ENCODE data around the gene WIPF2. TPM values are rescaled to one million over a fixed set of nuclear protein-coding genes. Genes with fewer than 3 reads are reported as not detected.

WIPF2 gene
- total RNA-seq, 2 experiments from 2014 or later: 18.9 to 20.4 TPM

DNA sequence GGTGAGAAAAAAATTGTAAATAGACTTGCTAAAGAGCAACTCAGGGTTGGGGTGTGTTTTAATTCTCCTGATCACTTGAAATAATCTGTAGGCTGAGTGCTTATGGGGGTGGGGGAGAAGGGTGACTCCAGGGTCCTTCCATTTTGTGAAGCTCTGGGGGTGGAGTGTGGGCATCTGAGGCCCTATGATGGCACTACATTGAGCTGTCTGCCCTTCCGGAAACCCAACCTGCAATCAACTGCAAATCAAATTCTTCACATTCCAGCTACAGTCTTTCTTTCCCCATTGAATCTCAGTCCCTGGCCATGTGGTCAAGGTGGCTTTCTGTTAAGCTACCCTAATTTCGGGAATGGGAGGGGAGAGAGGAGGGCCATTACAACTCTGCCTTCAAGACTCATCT is 62.6 kb downstream of the WIPF2 start:
- CTCF ChIA-PET: interaction anchor here (0.6 to 2.6 kb wide), 6 partner anchors 26 to 82 kb away, joined by 3 to 7 read pairs (median 4); partner anchors contain the start of gene WIPF2
- POLR2A ChIA-PET: interaction anchor here (0.7 kb wide), 1 partner anchor 36 kb away, joined by 3 read pairs; no protein-coding TSS in a partner anchor

DNA sequence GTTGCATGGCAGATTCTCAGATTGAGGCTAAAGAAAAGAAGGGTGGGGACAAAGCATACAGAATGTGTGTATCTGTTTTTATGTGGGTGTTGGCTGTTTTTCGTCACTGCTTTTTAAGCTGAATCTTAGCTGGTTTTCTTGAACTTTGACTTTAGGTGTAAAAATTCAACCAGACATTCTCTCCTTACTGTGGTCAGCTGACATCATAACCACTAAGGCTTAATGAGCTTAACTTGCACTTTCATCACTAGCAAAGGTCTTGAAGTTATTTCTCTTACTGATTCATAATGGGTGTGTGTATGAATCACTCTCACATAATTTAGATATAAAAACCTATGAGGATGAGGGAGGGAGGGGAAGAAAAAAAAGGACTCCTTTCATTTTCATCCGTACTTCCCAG is 64.6 kb downstream of the WIPF2 start:
- CTCF ChIA-PET: interaction anchor here (0.6 to 2.6 kb wide), 6 partner anchors 33 to 1785 kb away, joined by 3 to 7 read pairs (median 4); partner anchors contain the start of gene WIPF2
- POLR2A ChIA-PET: interaction anchor here (0.5 to 1.3 kb wide), 2 partner anchors 24 to 121 kb away, joined by 3 to 4 read pairs; partner anchors contain the start of gene RARA

DNA sequence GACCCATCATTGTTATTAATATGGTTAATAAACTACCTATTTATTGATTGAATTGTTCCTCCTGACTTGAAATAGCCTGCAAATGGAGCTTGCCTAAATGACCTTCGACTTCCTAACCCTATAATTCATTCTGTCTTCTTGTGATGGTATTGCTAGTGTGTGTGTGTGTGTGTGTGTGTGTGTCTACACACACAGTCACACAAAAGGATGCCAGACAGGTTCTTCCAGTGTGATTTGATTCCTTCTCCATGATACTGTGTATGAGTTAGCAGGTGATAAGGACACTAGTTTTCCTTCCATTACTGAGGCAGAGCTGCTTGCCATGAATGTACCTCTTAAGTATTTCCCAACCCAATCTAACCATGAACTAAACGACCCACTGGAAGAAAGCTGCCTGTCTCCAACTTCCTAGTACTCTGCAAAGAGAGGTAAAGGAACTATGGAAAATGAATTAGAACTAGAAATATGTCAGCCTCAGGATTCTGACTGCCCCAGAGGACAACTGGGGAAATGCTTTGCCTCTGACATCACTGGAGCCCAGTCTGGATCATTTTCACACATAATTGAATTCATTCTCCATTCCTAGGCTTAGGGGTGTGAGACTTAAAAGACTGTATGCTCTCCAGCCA is 65.1 kb downstream of the WIPF2 start:
- ChIA-PET CTCF (interaction anchor here (0.5 to 2.6 kb wide), 6 partner anchors 21 to 257 kb away, joined by 3 to 7 read pairs (median 4); partner anchors contain the start of gene WIPF2), POLR2A (interaction anchor here (0.5 to 1.3 kb wide), 2 partner anchors 24 to 121 kb away, joined by 3 to 4 read pairs; partner anchors contain the start of gene RARA)

DNA sequence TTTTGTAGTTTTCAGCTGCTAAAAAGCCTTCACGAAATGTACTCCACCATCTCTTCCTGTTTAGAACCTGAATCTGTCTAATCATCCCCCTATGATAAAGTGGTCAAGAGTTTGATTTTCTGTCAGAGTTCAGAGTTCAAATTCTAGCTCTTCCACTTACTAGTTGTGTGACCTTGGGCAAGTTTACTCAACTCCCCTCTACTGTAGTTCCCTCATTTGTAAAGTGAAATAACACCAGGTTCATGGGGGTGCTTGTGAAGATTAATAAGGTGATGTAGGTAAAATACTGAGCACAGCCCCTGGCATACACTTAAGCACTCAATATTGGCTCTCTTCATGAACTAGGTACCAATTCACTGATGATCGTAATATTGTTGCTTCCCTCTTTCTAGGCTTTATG is 67.4 kb downstream of the WIPF2 start:
- POLR2A ChIA-PET: no interaction called here
- CTCF ChIA-PET: interaction anchor here (0.8 kb wide), 1 partner anchor 95 kb away, joined by 4 read pairs; no protein-coding TSS in a partner anchor

DNA sequence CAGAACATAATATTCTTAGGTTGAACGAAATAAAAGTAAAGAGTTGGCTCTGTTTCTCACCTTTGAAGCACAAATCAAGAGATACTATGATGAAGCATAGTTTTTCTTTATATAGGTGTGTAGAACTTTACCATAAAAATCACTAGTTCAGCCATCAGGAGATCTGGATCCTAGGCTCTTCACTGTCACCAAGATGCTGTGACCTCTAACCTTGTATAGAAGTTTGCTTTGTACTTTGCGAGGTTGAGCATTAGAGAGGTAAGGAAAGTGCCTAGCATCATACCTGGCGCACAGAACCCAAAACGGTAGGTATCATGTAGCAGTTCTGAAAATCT is 68.0 kb downstream of the WIPF2 start:
- CTCF ChIA-PET: no interaction called here
- POLR2A ChIA-PET: no interaction called here

DNA sequence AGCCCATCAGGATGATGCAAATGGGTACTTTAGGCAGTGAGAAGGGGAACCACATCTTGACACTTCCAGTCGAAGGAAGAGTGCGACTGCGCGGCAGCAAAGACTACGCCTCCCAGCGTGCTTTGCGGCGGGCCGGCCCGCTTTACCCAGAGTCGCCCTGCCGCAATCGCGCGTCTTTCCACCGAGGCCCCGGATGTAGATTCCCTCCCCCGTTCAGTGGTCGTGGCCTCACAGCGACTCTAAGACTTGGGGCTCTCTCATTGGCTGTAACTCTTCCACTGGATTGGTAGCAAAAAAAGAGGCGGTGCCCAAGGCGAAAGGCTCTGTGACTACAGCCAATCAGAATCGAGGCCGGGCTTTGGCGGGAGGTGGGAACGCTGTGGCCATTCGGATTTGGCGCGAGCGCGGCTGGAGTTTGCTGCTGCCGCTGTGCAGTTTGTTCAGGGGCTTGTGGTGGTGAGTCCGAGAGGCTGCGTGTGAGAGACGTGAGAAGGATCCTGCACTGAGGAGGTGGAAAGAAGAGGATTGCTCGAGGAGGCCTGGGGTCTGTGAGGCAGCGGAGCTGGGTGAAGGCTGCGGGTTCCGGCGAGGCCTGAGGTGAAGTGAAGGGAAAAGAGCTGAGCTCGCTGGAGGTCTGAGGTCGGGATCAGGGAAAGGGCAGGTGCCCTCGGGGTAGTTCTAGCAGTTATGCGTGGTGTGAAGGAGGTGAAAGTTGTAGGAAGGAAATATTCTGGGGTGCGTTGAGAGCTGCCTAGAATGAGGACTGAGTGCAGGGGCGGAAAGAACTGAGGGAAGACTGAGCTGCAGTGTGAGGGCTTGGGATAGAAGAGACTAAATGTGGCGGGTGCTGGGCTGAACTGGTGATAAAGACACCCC is 68.6 kb downstream of the WIPF2 start, which contains the start of gene CDC6:
Gene CDC6, plus strand, starts transcription at position 386 of the 876 bp plus-strand sequence. CDS start 1,542 bp downstream, outside the sequence.
- ChIA-PET CTCF (interaction anchor here (0.5 to 2.9 kb wide), 8 partner anchors 16 to 272 kb away, joined by 3 to 11 read pairs (median 4); partner anchors contain the start of genes CSF3 and WIPF2), POLR2A (interaction anchor here (0.6 to 1.5 kb wide), 11 partner anchors 18 to 90 kb away, joined by 3 to 6 read pairs (median 3); no protein-coding TSS in a partner anchor)

DNA sequence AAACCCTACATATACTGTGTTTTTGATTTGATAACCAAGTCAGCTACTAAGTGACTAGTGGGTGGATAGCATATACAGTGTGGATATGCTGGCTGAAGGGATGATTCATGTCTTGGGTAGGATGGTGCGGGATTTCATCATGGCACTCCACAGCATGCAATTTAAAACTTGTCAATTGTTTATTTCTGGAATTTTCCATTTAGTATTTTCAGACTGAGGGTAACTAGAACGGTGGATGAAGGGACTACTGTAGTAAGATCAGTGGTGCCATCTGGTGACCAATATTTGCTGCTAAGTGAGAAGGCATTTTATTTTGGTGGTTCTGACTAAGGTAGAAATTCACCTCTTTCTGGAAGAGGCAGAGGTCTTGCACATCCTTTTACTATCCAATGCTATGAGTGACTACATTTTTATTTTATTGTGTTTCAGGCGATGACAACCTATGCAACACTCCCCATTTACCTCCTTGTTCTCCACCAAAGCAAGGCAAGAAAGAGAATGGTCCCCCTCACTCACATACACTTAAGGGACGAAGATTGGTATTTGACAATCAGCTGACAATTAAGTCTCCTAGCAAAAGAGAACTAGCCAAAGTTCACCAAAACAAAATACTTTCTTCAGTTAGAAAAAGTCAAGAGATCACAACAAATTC is 71.7 kb downstream of the WIPF2 start:
- POLR2A ChIA-PET: no interaction called here
- CTCF ChIA-PET: interaction anchor here (0.9 to 2.8 kb wide), 4 partner anchors 12 to 89 kb away, joined by 3 to 11 read pairs (median 6); no protein-coding TSS in a partner anchor

DNA sequence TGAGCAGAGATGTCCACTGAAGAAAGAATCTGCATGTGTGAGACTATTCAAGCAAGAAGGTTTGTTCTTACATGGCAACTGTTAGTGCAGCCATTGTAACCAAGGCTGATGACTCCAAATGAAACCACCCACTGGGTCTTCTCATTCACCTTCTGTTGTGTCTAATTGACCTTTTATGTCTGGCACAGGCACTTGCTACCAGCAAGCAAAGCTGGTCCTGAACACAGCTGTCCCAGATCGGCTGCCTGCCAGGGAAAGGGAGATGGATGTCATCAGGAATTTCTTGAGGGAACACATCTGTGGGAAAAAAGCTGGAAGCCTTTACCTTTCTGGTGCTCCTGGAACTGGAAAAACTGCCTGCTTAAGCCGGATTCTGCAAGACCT is 72.2 kb downstream of the WIPF2 start:
- ChIA-PET CTCF (interaction anchor here (0.7 to 1.3 kb wide), 4 partner anchors 12 to 89 kb away, joined by 3 to 4 read pairs (median 4); no protein-coding TSS in a partner anchor), POLR2A (no interaction called here)

DNA sequence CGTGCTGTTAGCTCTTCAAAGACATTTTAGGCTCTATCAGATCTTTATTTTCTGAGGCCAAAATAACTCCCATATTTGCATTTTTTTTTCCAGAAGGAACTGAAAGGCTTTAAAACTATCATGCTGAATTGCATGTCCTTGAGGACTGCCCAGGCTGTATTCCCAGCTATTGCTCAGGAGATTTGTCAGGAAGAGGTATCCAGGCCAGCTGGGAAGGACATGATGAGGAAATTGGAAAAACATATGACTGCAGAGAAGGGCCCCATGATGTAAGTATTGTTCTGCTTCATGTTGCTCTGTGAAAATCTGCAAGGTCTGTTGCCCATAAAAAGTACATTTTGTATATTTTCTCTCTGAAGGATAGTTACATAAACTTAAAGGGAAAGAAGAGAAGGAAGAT is 74.3 kb downstream of the WIPF2 start:
- POLR2A ChIA-PET: interaction anchor here (0.6 kb wide), 1 partner anchor 93 kb away, joined by 3 read pairs; no protein-coding TSS in a partner anchor
- CTCF ChIA-PET: interaction anchor here (0.6 to 1.2 kb wide), 7 partner anchors 9 to 240 kb away, joined by 3 to 5 read pairs (median 3); no protein-coding TSS in a partner anchor

DNA sequence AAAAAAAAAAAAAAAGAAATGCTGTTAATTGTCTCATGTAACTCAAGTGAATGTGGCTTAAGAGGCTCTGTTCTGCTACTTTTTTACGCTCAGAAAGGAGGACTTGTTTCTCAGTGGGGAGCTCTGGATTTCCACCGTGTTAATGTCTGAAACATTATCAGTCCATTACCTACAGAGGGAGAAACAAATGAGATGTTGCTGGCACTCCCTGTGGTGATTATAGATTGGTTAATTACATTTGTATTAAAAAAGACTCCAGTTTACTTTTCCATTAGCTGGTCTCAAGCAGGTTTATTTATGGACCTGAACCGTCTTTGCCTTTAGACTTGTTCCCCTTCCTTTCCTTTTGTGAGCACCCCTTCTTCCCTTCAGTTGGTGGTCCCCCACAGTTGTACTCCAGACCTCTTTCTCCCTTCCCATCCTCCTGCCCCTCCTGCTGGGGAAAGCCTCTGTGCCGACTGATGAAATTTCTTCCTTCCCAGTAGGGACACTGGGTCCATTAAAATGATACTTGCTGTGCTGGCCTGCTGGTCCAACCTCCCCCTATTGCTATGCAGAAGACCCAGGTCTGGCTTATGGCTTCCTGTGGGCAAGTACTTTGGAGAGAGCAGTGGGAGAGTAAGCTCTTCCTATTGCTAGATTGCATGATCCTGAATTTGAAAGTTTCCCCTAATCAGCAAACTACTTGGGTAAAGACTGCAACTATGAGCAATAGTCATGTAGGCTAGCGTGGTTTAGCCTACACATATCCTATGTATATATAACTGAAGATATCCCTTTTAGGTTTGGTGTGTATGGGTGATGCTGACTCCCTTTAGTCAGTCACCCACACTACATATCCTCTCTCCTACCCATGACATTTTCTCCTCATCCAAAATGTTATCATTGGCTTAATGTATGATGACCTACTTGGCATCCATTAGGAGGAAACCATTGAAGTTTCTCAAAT is 76.7 kb downstream of the WIPF2 start:
- POLR2A ChIA-PET: interaction anchor here (0.8 to 1.8 kb wide), 2 partner anchors 12 to 96 kb away, joined by 4 read pairs; no protein-coding TSS in a partner anchor
- CTCF ChIA-PET: interaction anchor here (0.9 to 2.6 kb wide), 5 partner anchors 12 to 154 kb away, joined by 3 to 10 read pairs (median 6); no protein-coding TSS in a partner anchor

DNA sequence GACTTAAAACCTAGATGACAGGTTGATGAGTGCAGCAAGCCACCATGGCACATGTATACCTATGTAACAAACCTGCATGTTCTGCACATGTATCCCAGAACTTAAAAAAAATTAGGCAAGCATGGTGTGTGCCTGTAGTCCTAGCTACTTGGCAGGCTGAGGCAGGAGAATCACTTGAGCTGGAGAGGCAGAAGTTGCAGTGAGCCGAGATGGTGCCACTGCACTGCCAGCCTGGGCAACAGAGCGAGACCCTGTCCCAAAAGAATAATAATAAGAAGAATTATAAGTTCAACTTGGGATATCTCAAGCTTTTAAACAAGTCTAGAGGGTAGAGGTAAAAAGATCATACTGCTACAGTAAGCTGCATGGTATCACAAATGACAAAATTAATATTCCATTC is 78.4 kb downstream of the WIPF2 start:
- ChIA-PET CTCF (interaction anchor here (1.3 to 2.4 kb wide), 2 partner anchors 10 to 79 kb away, joined by 4 to 7 read pairs; partner anchors contain the start of gene WIPF2), POLR2A (no interaction called here)

DNA sequence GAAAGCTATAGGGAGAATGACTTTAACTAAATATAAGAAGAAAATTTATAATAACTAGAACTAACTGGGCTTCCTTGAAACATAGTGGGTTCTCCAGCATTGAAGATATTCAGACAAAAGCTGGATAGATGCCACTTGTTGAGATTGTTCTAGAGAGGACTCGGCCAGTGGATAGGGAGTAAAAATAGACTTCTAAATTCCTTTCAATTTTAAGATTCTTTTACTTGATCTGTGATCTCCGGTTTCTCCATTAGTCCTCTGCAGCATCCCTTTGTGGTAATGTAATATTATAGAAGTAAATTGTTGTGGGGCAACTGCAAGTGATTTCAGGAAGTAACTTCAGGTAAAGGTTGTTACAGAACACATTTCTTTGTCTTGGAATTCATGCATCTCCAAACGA is 79.6 kb downstream of the WIPF2 start:
- POLR2A ChIA-PET: no interaction called here
- CTCF ChIA-PET: interaction anchor here (9.6 kb wide), 1 partner anchor 55 kb away, joined by 68 read pairs; no protein-coding TSS in a partner anchor

DNA sequence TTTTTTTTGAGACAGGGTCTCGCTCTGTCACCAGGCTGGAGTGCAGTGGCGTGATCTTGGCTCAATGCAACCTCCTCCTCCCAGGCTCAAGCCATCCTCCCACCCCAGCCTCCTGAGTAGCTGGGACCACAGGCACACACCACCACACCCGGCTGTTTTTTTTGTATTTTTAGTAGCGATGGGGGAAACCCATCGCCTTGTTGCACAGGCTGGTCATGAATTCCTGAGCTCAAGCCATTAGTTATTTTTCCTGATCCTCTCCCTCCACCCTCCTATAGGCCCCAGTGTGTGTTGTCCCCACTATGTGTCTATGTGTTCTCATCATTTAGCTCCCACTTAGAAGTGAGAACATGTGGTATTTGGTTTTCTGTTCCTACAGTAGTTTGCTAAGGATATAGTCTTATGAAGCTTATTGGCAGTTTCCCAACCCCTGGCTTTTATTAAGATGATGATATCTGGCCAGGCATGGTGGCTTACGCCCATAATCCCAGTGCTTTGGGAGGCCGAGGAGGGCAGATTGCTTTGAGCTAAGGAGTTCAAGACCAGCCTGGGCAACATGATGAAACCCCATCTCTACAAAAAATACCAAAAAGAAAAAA is 80.2 kb downstream of the WIPF2 start:
- ChIA-PET POLR2A (interaction anchor here (0.6 to 0.8 kb wide), 3 partner anchors 32 to 1061 kb away, joined by 4 to 7 read pairs (median 4); no protein-coding TSS in a partner anchor), CTCF (interaction anchor here (0.7 to 9.6 kb wide), 5 partner anchors 10 to 658 kb away, joined by 3 to 68 read pairs (median 4); partner anchors contain the start of gene RARA)

DNA sequence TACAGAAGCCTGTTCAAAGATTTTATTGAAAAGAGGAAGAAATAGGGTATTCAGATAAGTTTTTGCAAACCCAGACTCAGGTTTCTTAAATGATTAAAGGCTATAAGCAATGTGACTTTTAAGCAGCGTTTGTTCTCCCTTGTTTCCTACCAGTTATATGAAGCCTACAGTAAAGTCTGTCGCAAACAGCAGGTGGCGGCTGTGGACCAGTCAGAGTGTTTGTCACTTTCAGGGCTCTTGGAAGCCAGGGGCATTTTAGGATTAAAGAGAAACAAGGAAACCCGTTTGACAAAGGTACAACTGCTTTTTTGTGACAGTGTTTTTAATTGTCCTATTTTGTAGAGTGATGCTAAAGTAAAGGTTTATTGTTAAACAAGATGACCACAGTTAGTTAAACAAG is 82.2 kb downstream of the WIPF2 start:
- CTCF ChIA-PET: interaction anchor here (9.6 kb wide), 1 partner anchor 52 kb away, joined by 68 read pairs; no protein-coding TSS in a partner anchor
- POLR2A ChIA-PET: no interaction called here

DNA sequence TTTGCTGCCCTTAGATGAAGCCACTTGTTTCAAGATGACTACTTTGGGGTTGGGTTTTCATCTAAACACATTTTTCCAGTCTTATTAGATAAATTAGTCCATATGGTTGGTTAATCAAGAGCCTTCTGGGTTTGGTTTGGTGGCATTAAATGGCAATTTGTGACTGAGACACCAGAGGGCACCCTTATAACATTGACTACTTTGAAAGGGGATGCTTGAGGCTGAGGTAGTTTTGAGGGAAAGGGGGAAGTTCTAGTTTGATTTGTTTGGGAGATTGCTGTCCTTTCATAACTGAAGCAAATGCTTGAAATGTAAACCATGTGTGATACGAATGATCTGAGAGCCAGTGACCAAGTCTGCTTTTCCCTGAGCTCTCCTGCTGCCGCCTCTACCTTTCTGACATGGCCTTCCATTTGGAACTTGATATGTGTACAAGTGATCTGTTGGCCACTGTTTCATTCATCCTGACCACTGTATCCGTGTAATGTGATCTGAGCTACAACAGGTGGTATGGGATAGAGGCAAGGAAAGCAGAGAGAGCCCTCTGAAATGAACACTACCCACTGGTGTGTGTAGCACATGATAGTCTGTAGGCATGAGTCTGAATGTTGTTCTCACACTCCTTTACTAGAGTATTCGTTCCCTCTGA is 84.0 kb downstream of the WIPF2 start:
- POLR2A ChIA-PET: interaction anchor here (0.6 kb wide), 1 partner anchor 9 kb away, joined by 5 read pairs; no protein-coding TSS in a partner anchor
- CTCF ChIA-PET: interaction anchor here (0.6 to 9.6 kb wide), 19 partner anchors 9 to 257 kb away, joined by 3 to 68 read pairs (median 4); partner anchors contain the start of gene CDC6
